HFFc6 (cell line): ENCODE results near the gene STX8. TPM values are rescaled to one million over a fixed set of nuclear protein-coding genes. Genes with fewer than 3 reads are reported as not detected.
A peak's percentile ranks its signal among the peaks of the same experiment; 100 is the strongest.

Experiments
- DNase-seq: peaks from one replicate; pipeline ENCODE4 v3.0.0-alpha.2; 2018
- H3K27ac Mint-ChIP-seq: 2 replicates; pipeline ENCODE4 v1.8.0; 2020; ENCODE audit warnings: mild to moderate bottlenecking, mixed read lengths
- H3K27me3 Mint-ChIP-seq: 2 replicates; pipeline ENCODE4 v1.8.0; 2021; ENCODE audit warnings: mild to moderate bottlenecking, moderate library complexity, mixed read lengths; ENCODE audit not compliant: insufficient read depth
- H3K36me3 Mint-ChIP-seq: 2 replicates; pipeline ENCODE4 v1.8.0; 2021; ENCODE audit warnings: low read depth, mixed read lengths
- H3K4me1 Mint-ChIP-seq: 2 replicates; pipeline ENCODE4 v1.8.0; 2020; ENCODE audit warnings: low read depth, mixed read lengths
- H3K4me3 Mint-ChIP-seq: 2 replicates; pipeline ENCODE4 v1.8.0; 2020; ENCODE audit warnings: mild to moderate bottlenecking, moderate library complexity, mixed read lengths
- H3K9me3 Mint-ChIP-seq: 2 replicates; pipeline ENCODE4 v1.8.0; 2020; ENCODE audit warnings: mild to moderate bottlenecking, mixed read lengths
- total RNA-seq, 6 experiments: library from RNA; stranded (reverse); fragmentation: NEBNext Ultra II Directional; extraction: Animal tissue kit (Norgen Biotek cat#: 25700); gene quantifications; 2 replicates in 1 of 6; 3 replicates in 5 of 6; pipeline ENCODE4 v1.2.3, GENCODE V29; 2021
- TF ChIP-seq, protein P1 (sequence below): fragments of 200-600 bp; sonication (generic); IDR thresholded peaks from 2 replicates; pipeline ENCODE4 v1.5.0; 2021; ENCODE audit warnings: antibody characterized with exemption, mild to moderate bottlenecking

The STX8 gene
- total RNA-seq, 6 experiments from 2014 or later, result 48.9 to 73.8 (median 60.9) TPM

DNA sequence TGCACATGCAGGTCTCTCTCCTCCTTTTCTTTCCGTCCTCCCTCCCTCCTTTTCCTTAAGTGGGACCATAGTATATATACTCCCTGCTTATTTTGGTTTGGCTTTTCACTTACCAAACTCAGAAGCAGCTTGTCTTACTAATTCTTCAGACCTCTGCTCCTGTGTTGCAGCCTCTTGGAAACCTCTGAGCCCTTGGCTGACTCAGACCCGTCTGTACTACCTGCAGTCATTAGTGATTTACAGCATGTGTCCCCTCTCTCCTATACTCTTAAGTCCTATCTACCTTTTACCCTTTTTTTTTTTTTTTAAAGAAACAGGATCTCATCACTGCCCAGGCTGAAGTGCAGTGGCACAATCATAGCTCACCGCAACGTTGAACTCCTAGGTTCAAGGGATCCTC, 207.0 kb downstream of the STX8 start:
- Mint-ChIP-seq H3K36me3 (no peaks in the 10 kb centered on the region), H3K4me3 (no peak overlapping the region), H3K9me3 (no peaks in the 10 kb centered on the region), H3K4me1 (peaks cover 40% of the 10 kb centered on the region), H3K27me3 (no peaks in the 10 kb centered on the region; the same call in 1 of the 2 replicates), H3K27ac (no peak overlapping the region)
- TF ChIP-seq, protein P1, sequence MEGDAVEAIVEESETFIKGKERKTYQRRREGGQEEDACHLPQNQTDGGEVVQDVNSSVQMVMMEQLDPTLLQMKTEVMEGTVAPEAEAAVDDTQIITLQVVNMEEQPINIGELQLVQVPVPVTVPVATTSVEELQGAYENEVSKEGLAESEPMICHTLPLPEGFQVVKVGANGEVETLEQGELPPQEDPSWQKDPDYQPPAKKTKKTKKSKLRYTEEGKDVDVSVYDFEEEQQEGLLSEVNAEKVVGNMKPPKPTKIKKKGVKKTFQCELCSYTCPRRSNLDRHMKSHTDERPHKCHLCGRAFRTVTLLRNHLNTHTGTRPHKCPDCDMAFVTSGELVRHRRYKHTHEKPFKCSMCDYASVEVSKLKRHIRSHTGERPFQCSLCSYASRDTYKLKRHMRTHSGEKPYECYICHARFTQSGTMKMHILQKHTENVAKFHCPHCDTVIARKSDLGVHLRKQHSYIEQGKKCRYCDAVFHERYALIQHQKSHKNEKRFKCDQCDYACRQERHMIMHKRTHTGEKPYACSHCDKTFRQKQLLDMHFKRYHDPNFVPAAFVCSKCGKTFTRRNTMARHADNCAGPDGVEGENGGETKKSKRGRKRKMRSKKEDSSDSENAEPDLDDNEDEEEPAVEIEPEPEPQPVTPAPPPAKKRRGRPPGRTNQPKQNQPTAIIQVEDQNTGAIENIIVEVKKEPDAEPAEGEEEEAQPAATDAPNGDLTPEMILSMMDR, result no peak
- no peak for DNase-seq

DNA sequence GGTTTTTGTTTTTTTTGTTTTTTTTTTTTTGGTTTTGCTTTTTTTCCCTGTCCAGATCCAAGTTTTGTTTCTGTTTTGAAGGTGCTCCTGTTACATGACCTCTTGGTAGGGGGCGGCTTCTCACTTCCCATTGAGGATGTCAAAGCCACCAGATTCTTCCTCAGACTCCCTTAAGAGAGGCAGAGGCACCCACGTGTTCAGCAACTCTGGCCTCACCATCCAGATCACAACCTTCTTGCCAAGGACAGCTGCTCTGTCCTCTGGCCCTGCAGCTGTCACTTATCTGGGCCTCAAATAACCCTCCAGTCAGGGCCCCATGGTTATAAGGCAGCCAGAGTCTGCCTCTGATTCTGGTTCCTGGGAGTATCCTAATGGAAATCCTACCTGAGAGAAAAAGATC, 208.5 kb downstream of the STX8 start:
- no peak overlapping the region for H3K4me3 Mint-ChIP-seq
- no peak overlapping the region for H3K27ac Mint-ChIP-seq
- H3K36me3 Mint-ChIP-seq, result no peaks in the 10 kb centered on the region
- H3K4me1 Mint-ChIP-seq, result peaks cover 41% of the 10 kb centered on the region
- no peak for DNase-seq
- no peaks in the 10 kb centered on the region; the same call in 1 of the 2 replicates for H3K27me3 Mint-ChIP-seq
- H3K9me3 Mint-ChIP-seq, result no peaks in the 10 kb centered on the region
- TF ChIP-seq, protein P1, result no peak

DNA sequence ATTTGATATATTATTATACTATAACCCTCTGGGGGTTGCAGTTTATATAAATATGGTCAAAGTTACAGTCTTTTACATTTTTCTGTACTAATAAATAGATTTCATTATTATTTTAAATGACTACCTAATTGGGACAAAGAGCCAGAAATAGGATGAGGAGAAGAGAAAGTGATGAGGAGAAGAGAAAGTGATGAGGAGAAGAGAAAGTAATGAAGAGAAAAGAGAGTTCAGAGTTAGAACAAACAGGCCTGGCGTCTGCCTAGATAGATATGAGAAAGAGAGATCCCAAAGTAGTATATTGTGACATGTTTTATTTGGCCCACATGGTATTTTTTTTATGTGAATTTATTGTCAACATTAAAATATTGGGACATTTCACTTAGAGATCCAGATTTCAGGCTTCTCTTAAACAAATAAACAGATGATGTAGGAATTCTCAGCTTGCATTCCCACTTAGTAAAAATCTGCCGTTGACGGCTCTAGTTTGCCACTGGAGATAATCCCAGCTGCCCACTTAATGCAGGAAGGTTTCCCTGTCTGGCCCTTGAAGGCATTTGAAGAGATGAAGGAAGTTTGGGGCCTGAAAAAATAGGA, 210.7 kb downstream of the STX8 start:
- Mint-ChIP-seq H3K9me3 (no peaks in the 10 kb centered on the region), H3K36me3 (no peaks in the 10 kb centered on the region), H3K27me3 (no peaks in the 10 kb centered on the region; the same call in 1 of the 2 replicates), H3K27ac (no peak overlapping the region), H3K4me1 (peaks cover 36% of the 10 kb centered on the region), H3K4me3 (no peak overlapping the region)
- DNase-seq, result no peak
- TF ChIP-seq, protein P1, result no peak

DNA sequence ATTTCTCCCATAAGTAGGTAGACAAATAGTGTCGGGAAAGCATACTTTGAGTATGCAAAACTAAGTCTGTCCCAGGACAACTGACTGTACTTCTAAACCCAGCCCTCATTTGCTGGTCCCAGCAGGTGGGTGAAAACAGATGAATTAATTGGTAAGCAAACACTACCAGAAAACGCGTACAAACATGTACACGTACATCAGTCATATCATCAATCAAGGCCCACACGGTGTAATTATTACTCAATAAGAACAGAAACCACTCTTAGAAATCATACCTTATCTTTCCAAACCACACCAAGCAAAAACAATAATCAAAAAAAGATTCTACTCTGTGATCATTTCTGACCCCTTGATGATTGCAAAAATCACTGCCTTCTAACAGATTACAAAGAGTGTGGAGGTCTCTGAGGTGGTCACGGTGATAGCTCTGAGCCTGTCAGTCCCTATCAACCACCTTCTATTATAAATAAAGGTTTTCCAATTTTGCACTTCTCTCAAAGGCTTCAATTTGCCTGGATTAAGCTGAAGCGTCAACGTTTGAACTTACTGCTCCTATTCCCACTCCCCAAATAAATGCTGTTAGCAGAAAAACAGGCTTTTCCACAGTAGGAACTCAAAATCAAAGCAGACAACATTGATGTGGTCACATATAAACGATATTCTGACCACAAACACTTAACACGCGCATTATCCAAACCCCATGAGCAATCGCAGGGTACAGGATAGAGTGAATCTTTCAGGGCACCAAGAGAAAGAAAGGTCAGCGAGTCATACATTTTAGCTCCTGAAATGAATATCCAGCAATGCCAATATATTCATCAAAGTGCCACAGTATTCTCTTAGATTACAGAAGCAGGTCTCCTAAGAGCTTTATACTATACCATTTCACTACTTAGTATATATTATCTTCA, 211.9 kb downstream of the STX8 start:
- H3K4me3 Mint-ChIP-seq, result no peak overlapping the region
- H3K27ac Mint-ChIP-seq, result no peak overlapping the region
- TF ChIP-seq, protein P1, result no peak
- no peak for DNase-seq
- peaks cover 35% of the 10 kb centered on the region for H3K4me1 Mint-ChIP-seq
- H3K27me3 Mint-ChIP-seq, result no peaks in the 10 kb centered on the region; the same call in 1 of the 2 replicates
- H3K9me3 Mint-ChIP-seq, result no peaks in the 10 kb centered on the region
- no peaks in the 10 kb centered on the region for H3K36me3 Mint-ChIP-seq

DNA sequence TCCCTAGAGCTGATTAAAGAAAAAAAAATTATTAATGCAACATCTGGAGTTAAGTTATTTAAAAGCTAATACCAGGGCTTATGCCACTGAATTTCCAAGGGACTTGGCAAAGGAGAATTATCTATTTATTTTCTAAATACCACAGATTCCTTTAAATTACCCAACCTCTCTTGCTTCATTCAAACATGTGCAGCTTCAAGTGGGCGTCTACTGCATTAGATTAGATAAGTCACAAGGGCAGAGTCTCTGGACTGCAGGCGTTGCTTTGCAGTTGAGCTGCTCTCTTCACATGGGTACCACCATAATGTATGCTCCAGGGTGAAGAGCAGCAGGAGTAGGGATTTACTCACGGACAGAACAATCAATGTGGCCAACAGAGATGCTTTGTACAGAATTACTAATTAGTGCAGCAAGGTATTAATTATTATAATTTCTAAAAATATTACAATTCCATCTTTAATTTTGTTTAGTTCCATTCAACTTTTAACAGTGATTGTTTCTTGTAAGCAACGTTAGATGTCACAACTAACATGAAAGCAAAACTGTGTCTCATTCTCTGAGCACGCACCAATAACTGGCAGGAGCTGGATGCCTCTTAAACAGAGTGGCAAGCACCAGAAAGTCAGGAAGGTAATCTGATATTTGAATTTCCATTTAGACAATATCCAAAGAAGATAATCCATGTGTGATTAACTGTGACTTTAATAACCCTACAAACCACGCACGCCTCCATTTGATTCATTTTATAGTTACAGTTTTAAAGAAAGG, 214.2 kb downstream of the STX8 start:
- DNase-seq, result peak; percentile 66
- Mint-ChIP-seq H3K36me3 (no peaks in the 10 kb centered on the region), H3K4me1 (peaks cover 31% of the 10 kb centered on the region), H3K9me3 (no peaks in the 10 kb centered on the region), H3K27me3 (no peaks in the 10 kb centered on the region; the same call in 1 of the 2 replicates), H3K27ac (no peak overlapping the region), H3K4me3 (peak overlapping the region; percentile 78; the same call in 1 of the 2 replicates)
- TF ChIP-seq, protein P1, result no peak
